Activated T-cell treated with anti-CD3 and anti-CD28 coated beads, Interleukin-2, amount 50 U/mL, for 4 hours (primary cell): Measurements from ENCODE around the gene DTD2. TPM values are rescaled to one million over a fixed set of nuclear protein-coding genes. Genes with fewer than 3 reads are reported as not detected.
A peak's percentile ranks its signal among the peaks of the same experiment; 100 is the strongest.
"Not testable (repeated sequence)": the region's sequence is repeated elsewhere in the genome, so short reads cannot be mapped to it uniquely, and the experiment has no call there.

Experiments
- ATAC-seq, 2 donors: fragments of 200-7000 bp; cut with Tn5 transposase; one replicate each; pipeline ENCODE4 v1.10.0; 2021
- DNase-seq: peaks from one replicate; pipeline ENCODE4 v3.0.0-alpha.2; 2020
- H3K27me3 Mint-ChIP-seq: one replicate; pipeline ENCODE4 v1.8.0; 2021; ENCODE audit warnings: low read depth, mixed read lengths
- H3K36me3 Mint-ChIP-seq: one replicate; pipeline ENCODE4 v1.8.0; 2022; ENCODE audit warnings: mixed read lengths; ENCODE audit not compliant: insufficient read depth
- H3K4me1 Mint-ChIP-seq: one replicate; pipeline ENCODE4 v1.8.0; 2021; ENCODE audit warnings: low read depth, mixed read lengths
- H3K4me3 Mint-ChIP-seq: one replicate; pipeline ENCODE4 v1.8.0; 2021; ENCODE audit warnings: mild to moderate bottlenecking, moderate library complexity, mixed read lengths
- H3K9me3 Mint-ChIP-seq: one replicate; pipeline ENCODE4 v1.8.0; 2021; ENCODE audit warnings: mixed read lengths
- total RNA-seq, 3 donors: library from RNA; stranded (reverse); gene quantifications; one replicate each; pipeline ENCODE4 v1.2.1, GENCODE V29; 2021

The DTD2 gene
- total RNA-seq, 3 donors from 2014 or later, result 29.0 to 31.8 (median 30.2) TPM

GRCh38 chr14:31462450-31462849 is 5.1 kb upstream of the DTD2 start:
- H3K9me3 Mint-ChIP-seq, H3K4me3 Mint-ChIP-seq, DNase-seq, ATAC-seq, H3K27me3 Mint-ChIP-seq, H3K36me3 Mint-ChIP-seq: not testable (repeated sequence)
- H3K4me1 Mint-ChIP-seq, result peaks cover 13% of the 10 kb centered on the region

DNA sequence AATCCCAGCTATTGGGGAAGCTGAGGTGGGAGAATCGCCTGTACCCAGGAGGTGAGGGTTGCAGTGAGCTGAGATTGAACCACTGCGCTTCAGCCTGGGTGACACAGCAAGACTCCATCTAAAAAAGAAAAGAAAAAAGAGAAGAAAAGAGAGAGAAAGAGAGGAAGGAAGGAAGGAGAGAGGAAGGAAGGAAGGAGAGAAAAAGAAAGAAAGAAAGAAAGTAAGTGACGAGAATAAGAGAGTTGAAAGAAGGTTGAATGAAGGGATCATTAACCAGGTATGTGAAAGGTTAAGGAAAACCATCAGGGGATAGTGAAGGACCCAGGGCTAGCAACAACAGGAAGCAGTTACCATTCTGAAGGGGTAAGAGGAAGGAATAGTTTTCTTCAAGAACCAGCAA is 4.2 kb upstream of the DTD2 start:
- no peak overlapping the region for H3K4me3 Mint-ChIP-seq
- peaks cover 14% of the 10 kb centered on the region for H3K4me1 Mint-ChIP-seq
- H3K27me3 Mint-ChIP-seq, result peaks cover 2% of the 10 kb centered on the region
- no peak for DNase-seq
- no peak for ATAC-seq
- H3K36me3 Mint-ChIP-seq, result no peaks in the 10 kb centered on the region
- H3K9me3 Mint-ChIP-seq, result no peaks in the 10 kb centered on the region

- peaks cover 2% of the 10 kb centered on the region for H3K27me3 Mint-ChIP-seq
- ATAC-seq, result no peak
Measured at GRCh38 chr14:31457665-31458659, 656 bp upstream of the DTD2 start.

DNA sequence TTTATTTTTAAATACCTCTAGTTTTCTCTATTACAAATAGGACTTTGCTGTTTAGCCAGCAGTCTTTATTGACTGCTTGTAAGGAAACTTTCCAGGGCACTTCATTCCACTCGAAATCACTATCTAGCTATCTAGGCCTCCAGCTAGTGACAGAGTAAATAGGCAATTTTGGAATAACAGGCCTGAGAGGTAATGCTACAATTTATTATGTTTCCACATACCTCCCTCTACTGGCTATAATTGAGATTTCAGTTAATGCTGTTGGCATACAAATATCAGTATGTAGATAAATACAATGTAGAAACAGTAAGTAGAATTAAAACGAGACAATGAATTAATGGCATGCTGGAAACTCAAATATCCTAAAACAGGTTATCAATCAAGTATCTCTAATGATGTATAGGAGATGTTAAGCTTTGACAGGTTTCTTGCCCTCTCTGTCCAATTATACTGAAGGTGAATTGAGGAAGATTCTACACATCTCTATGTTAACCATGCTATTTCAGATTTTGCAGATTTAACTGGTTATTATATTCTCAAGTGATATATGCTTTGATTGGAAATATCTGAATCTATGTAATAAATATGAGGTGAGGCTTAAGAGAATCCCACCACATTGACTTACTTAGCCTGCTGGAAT is 7.2 kb downstream of the DTD2 start:
- H3K9me3 Mint-ChIP-seq, result no peaks in the 10 kb centered on the region
- ATAC-seq, result no peak
- no peak overlapping the region for H3K4me3 Mint-ChIP-seq
- H3K4me1 Mint-ChIP-seq, result peaks cover 7% of the 10 kb centered on the region
- no peaks in the 10 kb centered on the region for H3K27me3 Mint-ChIP-seq
- no peak for DNase-seq
- peaks cover 25% of the 10 kb centered on the region for H3K36me3 Mint-ChIP-seq

More at GRCh38 chr14:31457665-31458659, 656 bp upstream of the DTD2 start:
- Mint-ChIP-seq H3K36me3 (peaks cover 2% of the 10 kb centered on the region), H3K4me3 (peak overlapping the region; percentile 98), H3K9me3 (no peaks in the 10 kb centered on the region), H3K4me1 (peaks cover 28% of the 10 kb centered on the region)
- DNase-seq, result no peak

- no peak for ATAC-seq
- Mint-ChIP-seq H3K4me1 (peaks cover 3% of the 10 kb centered on the region), H3K27me3 (no peaks in the 10 kb centered on the region), H3K4me3 (no peak overlapping the region), H3K36me3 (peaks cover 26% of the 10 kb centered on the region), H3K9me3 (peaks cover 1% of the 10 kb centered on the region)
- no peak for DNase-seq
Measured at GRCh38 chr14:31449136-31449535, 8.2 kb downstream of the DTD2 start.

GRCh38 chr14:31445703-31446102 is 11.6 kb downstream of the DTD2 start:
- H3K9me3 Mint-ChIP-seq, result peaks cover 4% of the 10 kb centered on the region
- no peak for ATAC-seq
- no peaks in the 10 kb centered on the region for H3K27me3 Mint-ChIP-seq
- no peaks in the 10 kb centered on the region for H3K4me1 Mint-ChIP-seq
- no peak for DNase-seq
- H3K36me3 Mint-ChIP-seq, result peaks cover 15% of the 10 kb centered on the region
- no peak overlapping the region for H3K4me3 Mint-ChIP-seq

DNA sequence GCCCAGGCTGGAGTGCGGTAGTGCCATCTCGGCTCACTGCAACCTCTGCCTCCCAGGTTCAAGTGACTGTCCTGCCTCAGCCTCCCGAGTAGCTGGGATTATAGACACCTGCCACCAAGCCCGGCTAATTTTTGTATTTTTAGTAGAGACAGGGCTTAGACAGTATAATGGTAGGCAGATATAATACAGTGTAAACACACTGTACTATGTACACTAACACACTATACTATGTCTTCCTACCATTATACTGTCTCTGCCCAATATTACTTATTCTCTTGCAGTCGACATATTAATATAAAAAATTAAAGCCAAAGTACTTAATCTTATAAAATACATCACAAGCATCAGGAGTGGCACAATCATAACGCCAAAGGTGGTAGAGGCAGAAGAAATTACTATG is 15.0 kb downstream of the DTD2 start:
- no peak for ATAC-seq

GRCh38 chr14:31441273-31442111 is 15.8 kb downstream of the DTD2 start:
- Mint-ChIP-seq H3K27me3 (no peaks in the 10 kb centered on the region), H3K9me3 (peaks cover 4% of the 10 kb centered on the region), H3K4me1 (no peaks in the 10 kb centered on the region), H3K4me3 (no peak overlapping the region), H3K36me3 (peaks cover 17% of the 10 kb centered on the region)
- ATAC-seq, result no peak
- no peak for DNase-seq

More for the DNA sequence above, 15.0 kb downstream of the DTD2 start:
- peaks cover 17% of the 10 kb centered on the region for H3K36me3 Mint-ChIP-seq
- no peak for DNase-seq
- no peaks in the 10 kb centered on the region for H3K4me1 Mint-ChIP-seq
- H3K9me3 Mint-ChIP-seq, result peaks cover 4% of the 10 kb centered on the region
- no peaks in the 10 kb centered on the region for H3K27me3 Mint-ChIP-seq
- no peak overlapping the region for H3K4me3 Mint-ChIP-seq

- no peak for DNase-seq
- no peaks in the 10 kb centered on the region for H3K27me3 Mint-ChIP-seq
- ATAC-seq, result no peak
- peaks cover 14% of the 10 kb centered on the region for H3K36me3 Mint-ChIP-seq
- no peaks in the 10 kb centered on the region for H3K4me1 Mint-ChIP-seq
- peaks cover 4% of the 10 kb centered on the region for H3K9me3 Mint-ChIP-seq
- H3K4me3 Mint-ChIP-seq, result no peak overlapping the region
Measured at GRCh38 chr14:31440280-31440679, 17.0 kb downstream of the DTD2 start.

DNA sequence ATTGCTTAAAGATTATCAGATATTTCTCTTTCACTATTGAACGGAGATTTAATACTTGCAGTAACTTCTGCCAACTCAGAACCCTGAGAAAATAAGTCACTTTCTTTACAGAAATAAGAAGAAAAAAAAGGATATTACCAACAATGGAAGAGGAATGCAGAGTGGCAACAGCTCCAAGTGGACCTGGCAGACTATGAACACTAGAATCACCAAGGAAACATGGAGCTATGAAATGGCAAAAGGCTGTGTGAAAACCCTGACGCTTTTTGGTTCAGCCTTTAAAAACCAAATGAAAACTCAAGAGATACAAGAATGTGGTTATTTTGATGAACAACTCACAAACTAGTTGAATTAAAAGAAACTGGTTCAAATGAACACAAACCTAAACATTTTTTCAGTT is 17.7 kb downstream of the DTD2 start:
- Mint-ChIP-seq H3K36me3 (peaks cover 14% of the 10 kb centered on the region), H3K4me1 (no peaks in the 10 kb centered on the region), H3K9me3 (peaks cover 4% of the 10 kb centered on the region), H3K27me3 (no peaks in the 10 kb centered on the region), H3K4me3 (no peak overlapping the region)
- no peak for DNase-seq
- no peak for ATAC-seq

GRCh38 chr14:31437045-31437691 is 20.1 kb downstream of the DTD2 start:
- H3K4me1 Mint-ChIP-seq, H3K9me3 Mint-ChIP-seq, DNase-seq, H3K27me3 Mint-ChIP-seq, H3K4me3 Mint-ChIP-seq, ATAC-seq: not testable (repeated sequence)
- H3K36me3 Mint-ChIP-seq, result peaks cover 18% of the 10 kb centered on the region

GRCh38 chr14:31435276-31435675 is 22.0 kb downstream of the DTD2 start:
- ATAC-seq (no peak), DNase-seq (no peak)
- H3K4me3 Mint-ChIP-seq, result no peak overlapping the region
- H3K36me3 Mint-ChIP-seq, result peaks cover 24% of the 10 kb centered on the region
- H3K9me3 Mint-ChIP-seq, result no peaks in the 10 kb centered on the region
- H3K27me3 Mint-ChIP-seq, result no peaks in the 10 kb centered on the region
- peaks cover 2% of the 10 kb centered on the region for H3K4me1 Mint-ChIP-seq

- no peak overlapping the region for H3K4me3 Mint-ChIP-seq
- peaks cover 15% of the 10 kb centered on the region for H3K36me3 Mint-ChIP-seq
- no peak for DNase-seq
- no peaks in the 10 kb centered on the region for H3K27me3 Mint-ChIP-seq
- ATAC-seq, result no peak
- peaks cover 2% of the 10 kb centered on the region for H3K4me1 Mint-ChIP-seq
- no peaks in the 10 kb centered on the region for H3K9me3 Mint-ChIP-seq
Measured at GRCh38 chr14:31430634-31431264, 26.6 kb downstream of the DTD2 start.
